ENCODE results near the gene RYR1. TPM values are rescaled to one million over a fixed set of nuclear protein-coding genes. Genes with fewer than 3 reads are reported as not detected.

The RYR1 gene
- total and polyA plus RNA-seq, 2 of the 13 experiments (the other 11 are each of a cell fraction or from before 2014, with no cell fraction given) = 0.03 TPM; not detected in 1

DNA sequence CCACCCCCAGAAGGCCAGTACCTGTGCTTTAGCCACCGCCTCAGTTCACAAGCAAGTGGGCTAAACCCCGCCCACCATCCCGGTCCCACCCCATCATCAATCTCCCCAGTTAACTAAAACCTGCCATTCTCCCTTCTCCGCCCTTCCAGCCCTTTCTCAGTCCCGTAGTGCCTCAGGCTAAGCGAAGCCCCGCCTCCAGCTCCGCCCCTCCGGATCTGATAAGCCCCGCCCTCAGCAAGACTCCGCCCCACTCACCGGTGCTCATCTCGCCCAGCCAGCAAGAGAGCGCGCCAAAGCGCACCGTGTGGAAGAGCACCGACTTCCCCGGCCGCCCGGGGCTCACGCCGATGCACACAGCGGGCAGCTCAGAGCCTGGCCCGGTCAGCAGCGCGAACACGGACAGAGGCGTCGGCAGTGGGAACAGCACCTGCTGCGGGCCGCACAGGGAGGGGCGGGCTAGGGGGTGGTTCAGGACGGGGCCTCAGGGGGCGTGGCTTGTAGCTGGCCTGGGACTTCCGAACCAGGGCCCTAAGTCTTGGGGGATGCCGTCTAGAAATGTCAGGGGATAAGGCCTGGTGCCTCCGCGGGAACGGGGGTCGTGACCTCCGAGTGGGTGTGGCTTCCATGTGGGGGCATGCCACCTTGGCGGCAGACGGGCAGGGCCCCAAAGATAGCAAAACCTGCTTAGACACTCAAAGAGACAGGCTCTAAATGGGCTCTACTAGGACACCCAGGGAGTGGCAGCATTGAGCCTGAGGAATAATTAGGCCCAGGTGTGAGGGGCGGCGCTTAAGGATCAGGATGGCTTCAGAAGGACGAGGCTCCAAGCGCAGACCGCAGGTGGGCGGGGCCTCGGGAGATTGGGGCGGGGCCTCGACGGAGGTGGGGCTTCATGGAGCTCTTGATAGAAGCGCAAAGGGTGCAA lies 162.8 kb downstream of the RYR1 start (continued):
- TF ChIP-seq, protein P1, sequence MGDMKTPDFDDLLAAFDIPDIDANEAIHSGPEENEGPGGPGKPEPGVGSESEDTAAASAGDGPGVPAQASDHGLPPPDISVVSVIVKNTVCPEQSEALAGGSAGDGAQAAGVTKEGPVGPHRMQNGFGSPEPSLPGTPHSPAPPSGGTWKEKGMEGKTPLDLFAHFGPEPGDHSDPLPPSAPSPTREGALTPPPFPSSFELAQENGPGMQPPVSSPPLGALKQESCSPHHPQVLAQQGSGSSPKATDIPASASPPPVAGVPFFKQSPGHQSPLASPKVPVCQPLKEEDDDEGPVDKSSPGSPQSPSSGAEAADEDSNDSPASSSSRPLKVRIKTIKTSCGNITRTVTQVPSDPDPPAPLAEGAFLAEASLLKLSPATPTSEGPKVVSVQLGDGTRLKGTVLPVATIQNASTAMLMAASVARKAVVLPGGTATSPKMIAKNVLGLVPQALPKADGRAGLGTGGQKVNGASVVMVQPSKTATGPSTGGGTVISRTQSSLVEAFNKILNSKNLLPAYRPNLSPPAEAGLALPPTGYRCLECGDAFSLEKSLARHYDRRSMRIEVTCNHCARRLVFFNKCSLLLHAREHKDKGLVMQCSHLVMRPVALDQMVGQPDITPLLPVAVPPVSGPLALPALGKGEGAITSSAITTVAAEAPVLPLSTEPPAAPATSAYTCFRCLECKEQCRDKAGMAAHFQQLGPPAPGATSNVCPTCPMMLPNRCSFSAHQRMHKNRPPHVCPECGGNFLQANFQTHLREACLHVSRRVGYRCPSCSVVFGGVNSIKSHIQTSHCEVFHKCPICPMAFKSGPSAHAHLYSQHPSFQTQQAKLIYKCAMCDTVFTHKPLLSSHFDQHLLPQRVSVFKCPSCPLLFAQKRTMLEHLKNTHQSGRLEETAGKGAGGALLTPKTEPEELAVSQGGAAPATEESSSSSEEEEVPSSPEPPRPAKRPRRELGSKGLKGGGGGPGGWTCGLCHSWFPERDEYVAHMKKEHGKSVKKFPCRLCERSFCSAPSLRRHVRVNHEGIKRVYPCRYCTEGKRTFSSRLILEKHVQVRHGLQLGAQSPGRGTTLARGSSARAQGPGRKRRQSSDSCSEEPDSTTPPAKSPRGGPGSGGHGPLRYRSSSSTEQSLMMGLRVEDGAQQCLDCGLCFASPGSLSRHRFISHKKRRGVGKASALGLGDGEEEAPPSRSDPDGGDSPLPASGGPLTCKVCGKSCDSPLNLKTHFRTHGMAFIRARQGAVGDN (CRISPR knock-in tag; IDR thresholded peaks at IDR 0.05) = peak; percentile 65
- TF ChIP-seq SALL1 (CRISPR knock-in tag; IDR thresholded peaks at IDR 0.05) = peak; percentile 22; the same call in 1 of the 2 replicates
- TF ChIP-seq ARNT2 (CRISPR knock-in tag; IDR thresholded peaks at IDR 0.05; ENCODE audit: low read depth) = 0 out of 2 replicates have a peak, but pooled peaks have one; percentile 15
- TF ChIP-seq, protein P2, sequence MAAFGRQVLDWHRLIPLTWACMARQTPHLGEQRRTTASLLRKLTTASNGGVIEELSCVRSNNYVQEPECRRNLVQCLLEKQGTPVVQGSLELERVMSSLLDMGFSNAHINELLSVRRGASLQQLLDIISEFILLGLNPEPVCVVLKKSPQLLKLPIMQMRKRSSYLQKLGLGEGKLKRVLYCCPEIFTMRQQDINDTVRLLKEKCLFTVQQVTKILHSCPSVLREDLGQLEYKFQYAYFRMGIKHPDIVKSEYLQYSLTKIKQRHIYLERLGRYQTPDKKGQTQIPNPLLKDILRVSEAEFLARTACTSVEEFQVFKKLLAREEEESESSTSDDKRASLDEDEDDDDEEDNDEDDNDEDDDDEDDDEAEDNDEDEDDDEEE (CRISPR knock-in tag; IDR thresholded peaks at IDR 0.05) = no peak
- TF ChIP-seq, protein P3, sequence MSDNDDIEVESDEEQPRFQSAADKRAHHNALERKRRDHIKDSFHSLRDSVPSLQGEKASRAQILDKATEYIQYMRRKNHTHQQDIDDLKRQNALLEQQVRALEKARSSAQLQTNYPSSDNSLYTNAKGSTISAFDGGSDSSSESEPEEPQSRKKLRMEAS (IDR thresholded peaks at IDR 0.05) = peak; percentile 49; the same call in 1 of the 2 replicates
- TF ChIP-seq, protein P4, sequence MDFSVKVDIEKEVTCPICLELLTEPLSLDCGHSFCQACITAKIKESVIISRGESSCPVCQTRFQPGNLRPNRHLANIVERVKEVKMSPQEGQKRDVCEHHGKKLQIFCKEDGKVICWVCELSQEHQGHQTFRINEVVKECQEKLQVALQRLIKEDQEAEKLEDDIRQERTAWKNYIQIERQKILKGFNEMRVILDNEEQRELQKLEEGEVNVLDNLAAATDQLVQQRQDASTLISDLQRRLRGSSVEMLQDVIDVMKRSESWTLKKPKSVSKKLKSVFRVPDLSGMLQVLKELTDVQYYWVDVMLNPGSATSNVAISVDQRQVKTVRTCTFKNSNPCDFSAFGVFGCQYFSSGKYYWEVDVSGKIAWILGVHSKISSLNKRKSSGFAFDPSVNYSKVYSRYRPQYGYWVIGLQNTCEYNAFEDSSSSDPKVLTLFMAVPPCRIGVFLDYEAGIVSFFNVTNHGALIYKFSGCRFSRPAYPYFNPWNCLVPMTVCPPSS (IDR thresholded peaks at IDR 0.05) = no peak
- TF ChIP-seq SRSF4 (IDR thresholded peaks at IDR 0.05; ENCODE audit: low read depth, low read length, poor library complexity, severe bottlenecking) = no peak
- TF ChIP-seq, protein P5, sequence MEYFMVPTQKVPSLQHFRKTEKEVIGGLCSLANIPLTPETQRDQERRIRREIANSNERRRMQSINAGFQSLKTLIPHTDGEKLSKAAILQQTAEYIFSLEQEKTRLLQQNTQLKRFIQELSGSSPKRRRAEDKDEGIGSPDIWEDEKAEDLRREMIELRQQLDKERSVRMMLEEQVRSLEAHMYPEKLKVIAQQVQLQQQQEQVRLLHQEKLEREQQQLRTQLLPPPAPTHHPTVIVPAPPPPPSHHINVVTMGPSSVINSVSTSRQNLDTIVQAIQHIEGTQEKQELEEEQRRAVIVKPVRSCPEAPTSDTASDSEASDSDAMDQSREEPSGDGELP (IDR thresholded peaks at IDR 0.05; ENCODE audit: borderline replicate concordance, low read depth) = no peak
- no peak for TF ChIP-seq TARDBP (CRISPR knock-in tag; IDR thresholded peaks at IDR 0.05)
- TF ChIP-seq REXO4 (CRISPR knock-in tag; IDR thresholded peaks at IDR 0.05; ENCODE audit: borderline replicate concordance) = no peak
- TF ChIP-seq, protein P6, sequence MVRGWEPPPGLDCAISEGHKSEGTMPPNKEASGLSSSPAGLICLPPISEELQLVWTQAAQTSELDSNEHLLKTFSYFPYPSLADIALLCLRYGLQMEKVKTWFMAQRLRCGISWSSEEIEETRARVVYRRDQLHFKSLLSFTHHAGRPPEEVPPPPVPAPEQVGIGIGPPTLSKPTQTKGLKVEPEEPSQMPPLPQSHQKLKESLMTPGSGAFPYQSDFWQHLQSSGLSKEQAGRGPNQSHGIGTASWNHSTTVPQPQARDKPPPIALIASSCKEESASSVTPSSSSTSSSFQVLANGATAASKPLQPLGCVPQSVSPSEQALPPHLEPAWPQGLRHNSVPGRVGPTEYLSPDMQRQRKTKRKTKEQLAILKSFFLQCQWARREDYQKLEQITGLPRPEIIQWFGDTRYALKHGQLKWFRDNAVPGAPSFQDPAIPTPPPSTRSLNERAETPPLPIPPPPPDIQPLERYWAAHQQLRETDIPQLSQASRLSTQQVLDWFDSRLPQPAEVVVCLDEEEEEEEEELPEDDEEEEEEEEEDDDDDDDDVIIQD (CRISPR knock-in tag; IDR thresholded peaks at IDR 0.05; ENCODE audit: low read depth) = no peak
- TF ChIP-seq ZSCAN9 (CRISPR knock-in tag; IDR thresholded peaks at IDR 0.05; ENCODE audit: borderline replicate concordance) = no peak
- no peak for TF ChIP-seq NFYB (CRISPR knock-in tag; IDR thresholded peaks at IDR 0.05)
- peak; percentile 48 for TF ChIP-seq RBM39 (IDR thresholded peaks at IDR 0.05; ENCODE audit: low read depth, low read length, poor library complexity, severe bottlenecking)
- TF ChIP-seq, protein P7, sequence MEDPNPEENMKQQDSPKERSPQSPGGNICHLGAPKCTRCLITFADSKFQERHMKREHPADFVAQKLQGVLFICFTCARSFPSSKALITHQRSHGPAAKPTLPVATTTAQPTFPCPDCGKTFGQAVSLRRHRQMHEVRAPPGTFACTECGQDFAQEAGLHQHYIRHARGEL (CRISPR knock-in tag; IDR thresholded peaks at IDR 0.05) = 0 out of 2 replicates have a peak, but pooled peaks have one; percentile 35
- no peak for TF ChIP-seq ZNF382 (CRISPR knock-in tag; IDR thresholded peaks at IDR 0.05; ENCODE audit: borderline replicate concordance)
